ENCODE measurements around the gene TARS2. TPM values are rescaled to one million over a fixed set of nuclear protein-coding genes. Genes with fewer than 3 reads are reported as not detected.

TARS2 gene
- total RNA-seq, 2 experiments from 2014 or later, result 42.0 to 55.3 TPM

GRCh38 chr1:150487763-150488115 lies 520 bp downstream of the TARS2 start:
- no peak for DNase-seq (ENCODE audit: low spot score)
- Histone ChIP-seq H3K4me3 (ENCODE audit: low read depth, low read length, poor library complexity, severe bottlenecking) (peak overlapping the region; percentile 89), H3K4me2 (ENCODE audit: low read length) (peak overlapping the region; percentile 97), H3K36me3 (ENCODE audit: insufficient read depth, low read length) (peaks cover 34% of the 10 kb centered on the region), H4K20me1 (ENCODE audit: insufficient read depth, low read length) (no peaks in the 10 kb centered on the region), H3K4me1 (ENCODE audit: insufficient read depth, low read length, poor library complexity, severe bottlenecking) (peaks cover 18% of the 10 kb centered on the region), H3K27ac (ENCODE audit: low read depth, low read length, poor library complexity, severe bottlenecking) (peak overlapping the region; percentile 40), H3K9me2 (ENCODE audit: insufficient read depth, low read length) (no peaks in the 10 kb centered on the region), H2AFZ (ENCODE audit: low read length) (peak overlapping the region; percentile 81; the same call in 1 of the 2 replicates), H3K9me3 (ENCODE audit: low read length) (no peaks in the 10 kb centered on the region), H3K79me2 (ENCODE audit: insufficient read depth, low read depth, low read length) (peaks cover 18% of the 10 kb centered on the region; the same call in 1 of the 2 replicates)
- TSS peak; percentile 84 for BruUV-seq (replicated peaks)
- intact Hi-C loops (cut with micrococcal nuclease; ENCODE audit: unreplicated experiment), result loop anchor here (10.0 kb wide), 1 partner anchor 137 kb away; the partner anchor contains the start of gene ENSA
- TF ChIP-seq CTCF (conservative IDR thresholded peaks at IDR 0.05; ENCODE audit: low read length) (no peak), EZH2phosphoT487 (IDR thresholded peaks at IDR 0.05; ENCODE audit: borderline replicate concordance, low read depth, low read length) (no peak)
- CTCF ChIA-PET (ENCODE audit: unreplicated experiment), result no interaction called here
- POLR2A ChIA-PET, result interaction anchor here (0.5 to 1.2 kb wide), 4 partner anchors 27 to 124 kb away, joined by 3 to 6 read pairs (median 4); partner anchors contain the start of gene FALEC

GRCh38 chr1:150493175-150493574 lies 6.0 kb downstream of the TARS2 start:
- DNase-seq (ENCODE audit: low spot score), result no peak
- no peak overlapping the region for H3K27ac ChIP-seq (ENCODE audit: low read depth, low read length, poor library complexity, severe bottlenecking)
- H3K4me1 ChIP-seq (ENCODE audit: insufficient read depth, low read length, poor library complexity, severe bottlenecking), result peaks cover 6% of the 10 kb centered on the region
- H3K79me2 ChIP-seq (ENCODE audit: insufficient read depth, low read depth, low read length), result peaks cover 8% of the 10 kb centered on the region; the same call in 1 of the 2 replicates
- intact Hi-C loops (cut with micrococcal nuclease; ENCODE audit: unreplicated experiment), result no loop called here
- ChIA-PET POLR2A (interaction anchor here (0.7 kb wide), 2 partner anchors 35 to 167 kb away, joined by 3 to 4 read pairs; no protein-coding TSS in a partner anchor), CTCF (ENCODE audit: unreplicated experiment) (no interaction called here)
- H4K20me1 ChIP-seq (ENCODE audit: insufficient read depth, low read length), result no peaks in the 10 kb centered on the region
- peaks cover 69% of the 10 kb centered on the region for H3K36me3 ChIP-seq (ENCODE audit: insufficient read depth, low read length)
- no peaks in the 10 kb centered on the region for H3K9me3 ChIP-seq (ENCODE audit: low read length)
- no peaks in the 10 kb centered on the region for H3K9me2 ChIP-seq (ENCODE audit: insufficient read depth, low read length)
- no TSS peak for BruUV-seq (replicated peaks)
- H3K4me3 ChIP-seq (ENCODE audit: low read depth, low read length, poor library complexity, severe bottlenecking), result no peak overlapping the region
- TF ChIP-seq CTCF (conservative IDR thresholded peaks at IDR 0.05; ENCODE audit: low read length) (no peak), EZH2phosphoT487 (IDR thresholded peaks at IDR 0.05; ENCODE audit: borderline replicate concordance, low read depth, low read length) (no peak)
- H3K4me2 ChIP-seq (ENCODE audit: low read length), result no peak overlapping the region
- H2AFZ ChIP-seq (ENCODE audit: low read length), result no peak overlapping the region

- Histone ChIP-seq H3K27ac (ENCODE audit: low read depth, low read length, poor library complexity, severe bottlenecking) (no peak overlapping the region), H3K4me1 (ENCODE audit: insufficient read depth, low read length, poor library complexity, severe bottlenecking) (no peaks in the 10 kb centered on the region), H2AFZ (ENCODE audit: low read length) (no peak overlapping the region), H3K4me3 (ENCODE audit: low read depth, low read length, poor library complexity, severe bottlenecking) (no peak overlapping the region), H4K20me1 (ENCODE audit: insufficient read depth, low read length) (no peaks in the 10 kb centered on the region), H3K4me2 (ENCODE audit: low read length) (no peak overlapping the region), H3K9me2 (ENCODE audit: insufficient read depth, low read length) (no peaks in the 10 kb centered on the region), H3K79me2 (ENCODE audit: insufficient read depth, low read depth, low read length) (no peaks in the 10 kb centered on the region), H3K36me3 (ENCODE audit: insufficient read depth, low read length) (peaks cover 63% of the 10 kb centered on the region), H3K9me3 (ENCODE audit: low read length) (no peaks in the 10 kb centered on the region)
- POLR2A ChIA-PET, result interaction anchor here (0.6 kb wide), 1 partner anchor 500 kb away, joined by 3 read pairs; no protein-coding TSS in a partner anchor
- no TSS peak for BruUV-seq (replicated peaks)
- no peak for DNase-seq (ENCODE audit: low spot score)
- intact Hi-C loops (cut with micrococcal nuclease; ENCODE audit: unreplicated experiment), result no loop called here
- CTCF ChIA-PET (ENCODE audit: unreplicated experiment), result no interaction called here
- TF ChIP-seq EZH2phosphoT487 (IDR thresholded peaks at IDR 0.05; ENCODE audit: borderline replicate concordance, low read depth, low read length) (no peak), CTCF (conservative IDR thresholded peaks at IDR 0.05; ENCODE audit: low read length) (no peak)
Measured at GRCh38 chr1:150498342-150498741, 11.1 kb downstream of the TARS2 start.
